Colonic mucosa (tissue), 4 donors: ENCODE data around the gene RPRD1A. TPM values are rescaled to one million over a fixed set of nuclear protein-coding genes. Genes with fewer than 3 reads are reported as not detected.

Experiments used
- DNase-seq: peaks from one replicate; pipeline ENCODE4 v3.0.0-alpha.2; 2020
- H3K27ac ChIP-seq: fragments of 200-600 bp; one replicate; pipeline ENCODE4 v1.8.0; 2021
- H3K27me3 ChIP-seq: fragments of 200-600 bp; one replicate; pipeline ENCODE4 v1.8.0; 2021
- H3K36me3 ChIP-seq: fragments of 200-600 bp; one replicate; pipeline ENCODE4 v1.8.0; 2021
- H3K4me1 ChIP-seq: fragments of 200-600 bp; one replicate; pipeline ENCODE4 v1.8.0; 2021; ENCODE audit warnings: mild to moderate bottlenecking
- H3K4me3 ChIP-seq: fragments of 200-600 bp; one replicate; pipeline ENCODE4 v1.8.0; 2021
- H3K9ac ChIP-seq, 2 donors: one replicate each; pipeline ENCODE4 v1.7.0; 2013; ENCODE audit warnings: control low read depth in 2 of 2, low read depth in 2 of 2, low read length in 2 of 2
- H3K9me3 ChIP-seq: fragments of 200-600 bp; one replicate; pipeline ENCODE4 v1.8.0; 2021
- intact Hi-C: fragments of 100-400 bp; cut with DNase I; formaldehyde crosslinking; loops from one replicate; pipeline ENCODE4 v1.14.1; 2022
- total RNA-seq, 2 donors: library from RNA; stranded (reverse); fragmentation: NEBNext Ultra II Directional in 1 of 2; extraction: Animal tissue kit (Norgen Biotek cat#: 25700) in 1 of 2; gene quantifications; one replicate each; pipeline ENCODE4 v1.2.1, GENCODE V29; 2021
- TF ChIP-seq, protein P1 (sequence below): fragments of 200-600 bp; IDR thresholded peaks from one replicate; pipeline ENCODE4 v1.8.0; 2022; ENCODE audit warnings: antibody characterized with exemption, mild to moderate bottlenecking
- donor health status: healthy.
- donor health status: DM: no; HTN: no; CAD: no.
- donor health status: DM: no; HTN: no; CAD: no.

RPRD1A gene
- total RNA-seq, 2 donors from 2014 or later: 39.8 TPM

- Histone ChIP-seq H3K27me3 (no peaks in the 10 kb centered on the region), H3K4me1 (no peaks in the 10 kb centered on the region), H3K4me3 (no peak overlapping the region), H3K9me3 (no peaks in the 10 kb centered on the region), H3K9ac (no peak overlapping the region), H3K36me3 (no peaks in the 10 kb centered on the region), H3K27ac (no peak overlapping the region)
- no peak for DNase-seq
- TF ChIP-seq, protein P1, sequence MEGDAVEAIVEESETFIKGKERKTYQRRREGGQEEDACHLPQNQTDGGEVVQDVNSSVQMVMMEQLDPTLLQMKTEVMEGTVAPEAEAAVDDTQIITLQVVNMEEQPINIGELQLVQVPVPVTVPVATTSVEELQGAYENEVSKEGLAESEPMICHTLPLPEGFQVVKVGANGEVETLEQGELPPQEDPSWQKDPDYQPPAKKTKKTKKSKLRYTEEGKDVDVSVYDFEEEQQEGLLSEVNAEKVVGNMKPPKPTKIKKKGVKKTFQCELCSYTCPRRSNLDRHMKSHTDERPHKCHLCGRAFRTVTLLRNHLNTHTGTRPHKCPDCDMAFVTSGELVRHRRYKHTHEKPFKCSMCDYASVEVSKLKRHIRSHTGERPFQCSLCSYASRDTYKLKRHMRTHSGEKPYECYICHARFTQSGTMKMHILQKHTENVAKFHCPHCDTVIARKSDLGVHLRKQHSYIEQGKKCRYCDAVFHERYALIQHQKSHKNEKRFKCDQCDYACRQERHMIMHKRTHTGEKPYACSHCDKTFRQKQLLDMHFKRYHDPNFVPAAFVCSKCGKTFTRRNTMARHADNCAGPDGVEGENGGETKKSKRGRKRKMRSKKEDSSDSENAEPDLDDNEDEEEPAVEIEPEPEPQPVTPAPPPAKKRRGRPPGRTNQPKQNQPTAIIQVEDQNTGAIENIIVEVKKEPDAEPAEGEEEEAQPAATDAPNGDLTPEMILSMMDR: no peak
- intact Hi-C loops: no loop called here
Measured at GRCh38 chr18:36035253-36035652, 32.1 kb downstream of the RPRD1A start.

DNA sequence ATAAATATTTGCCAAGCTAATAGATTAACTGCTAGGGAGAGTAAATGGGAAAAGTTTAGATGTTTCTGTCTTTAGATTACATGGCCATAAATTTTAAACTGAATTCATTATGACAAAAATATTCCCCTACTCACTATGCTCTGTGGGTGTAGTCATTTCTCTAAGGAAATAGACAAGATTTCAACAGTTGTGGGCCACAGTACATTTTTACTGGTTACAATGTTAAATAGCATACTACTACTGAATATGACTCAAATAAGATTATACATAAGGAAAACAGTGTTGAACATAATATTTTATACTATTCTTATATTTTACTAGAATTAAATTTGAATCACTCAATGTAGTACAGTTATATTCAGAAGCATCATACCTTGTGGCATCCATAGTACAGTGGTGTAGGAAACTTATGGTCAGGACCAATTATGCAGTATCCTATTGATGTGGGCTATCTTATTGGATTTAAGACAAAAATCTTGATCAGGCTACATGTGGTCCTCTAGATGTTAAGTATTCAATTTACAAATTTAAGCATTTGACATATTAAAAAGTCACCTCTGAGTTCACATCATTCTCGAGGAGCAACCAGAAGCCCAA, 33.0 kb downstream of the RPRD1A start:
- DNase-seq: no peak
- no peak overlapping the region for H3K27ac ChIP-seq
- no peaks in the 10 kb centered on the region for H3K4me1 ChIP-seq
- no peak overlapping the region for H3K4me3 ChIP-seq
- intact Hi-C loops: no loop called here
- H3K9ac ChIP-seq: no peak overlapping the region
- no peaks in the 10 kb centered on the region for H3K36me3 ChIP-seq
- H3K27me3 ChIP-seq: no peaks in the 10 kb centered on the region
- TF ChIP-seq, protein P1: no peak
- no peaks in the 10 kb centered on the region for H3K9me3 ChIP-seq

- H3K9me3 ChIP-seq: no peaks in the 10 kb centered on the region
Measured at GRCh38 chr18:36031903-36032302, 35.5 kb downstream of the RPRD1A start.

DNA sequence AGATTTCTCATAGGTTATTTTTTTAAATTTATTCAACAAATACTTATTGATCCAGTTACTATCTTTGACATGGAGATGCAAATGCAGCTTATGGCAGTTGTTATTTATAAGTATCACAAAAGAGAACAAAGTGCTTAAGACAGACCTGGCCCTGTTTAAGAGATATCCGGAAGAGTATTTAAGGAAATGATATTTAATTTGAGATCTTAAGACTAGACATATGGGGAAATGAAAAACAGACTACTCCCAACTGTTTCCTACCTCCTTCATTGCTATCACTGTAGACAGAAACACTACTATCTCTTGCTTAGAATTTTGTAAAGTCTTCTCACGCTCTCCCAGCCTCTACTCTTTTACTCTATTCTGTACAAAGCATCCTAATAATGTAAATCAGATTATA, 36.0 kb downstream of the RPRD1A start:
- Histone ChIP-seq H3K4me1 (no peaks in the 10 kb centered on the region), H3K27ac (no peak overlapping the region), H3K9ac (no peak overlapping the region), H3K36me3 (no peaks in the 10 kb centered on the region), H3K4me3 (no peak overlapping the region), H3K9me3 (no peaks in the 10 kb centered on the region), H3K27me3 (no peaks in the 10 kb centered on the region)
- TF ChIP-seq, protein P1: no peak
- intact Hi-C loops: no loop called here
- no peak for DNase-seq

More at GRCh38 chr18:36031903-36032302, 35.5 kb downstream of the RPRD1A start:
- no peak for DNase-seq
- Histone ChIP-seq H3K4me1 (no peaks in the 10 kb centered on the region), H3K27ac (no peak overlapping the region), H3K9ac (no peak overlapping the region), H3K4me3 (no peak overlapping the region), H3K27me3 (no peaks in the 10 kb centered on the region), H3K36me3 (no peaks in the 10 kb centered on the region)
- TF ChIP-seq, protein P1: no peak
- intact Hi-C loops: no loop called here

- Histone ChIP-seq H3K9me3 (no peaks in the 10 kb centered on the region), H3K9ac (no peak overlapping the region), H3K4me3 (no peak overlapping the region), H3K4me1 (no peaks in the 10 kb centered on the region), H3K36me3 (no peaks in the 10 kb centered on the region), H3K27ac (no peak overlapping the region), H3K27me3 (no peaks in the 10 kb centered on the region)
- TF ChIP-seq, protein P1: no peak
- intact Hi-C loops: no loop called here
- DNase-seq: no peak
Measured at GRCh38 chr18:36028859-36029258, 38.5 kb downstream of the RPRD1A start.
